ENCODE results near the gene BTBD2. TPM values are rescaled to one million over a fixed set of nuclear protein-coding genes. Genes with fewer than 3 reads are reported as not detected.
"Not testable (repeated sequence)": the region's sequence is repeated elsewhere in the genome, so short reads cannot be mapped to it uniquely, and the experiment has no call there.

Gene BTBD2
- total RNA-seq, 1 donor from 2014 or later, result 56.3 TPM

- intact Hi-C loops (cut with DNase I), result no loop called here
- ATAC-seq (ENCODE audit: poor library complexity) (peak; percentile 1), DNase-seq (peak; percentile 72)
Observed at GRCh38 chr19:2042485-2043250, 27.2 kb upstream of the BTBD2 start.

GRCh38 chr19:2041683-2042484 lies 26.4 kb upstream of the BTBD2 start:
- peak; percentile 89 for ATAC-seq (ENCODE audit: poor library complexity)
- intact Hi-C loops (cut with DNase I), result no loop called here

DNA sequence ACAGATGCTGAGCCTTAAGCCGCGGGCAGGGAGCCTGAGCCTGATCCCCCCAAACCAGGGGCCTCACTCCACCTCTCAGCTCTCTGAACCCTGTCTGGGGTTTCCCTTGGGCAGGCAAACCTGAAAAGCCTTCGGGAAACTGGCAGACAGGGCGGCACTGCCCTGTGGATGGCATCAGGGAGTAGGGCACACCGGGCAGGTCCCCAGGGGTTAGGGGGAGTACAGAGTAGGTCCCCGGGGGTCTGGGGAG lies 25.8 kb upstream of the BTBD2 start:
- DNase-seq, result peak; percentile 36
- intact Hi-C loops (cut with DNase I), result no loop called here

More at GRCh38 chr19:2041683-2042484, 26.4 kb upstream of the BTBD2 start:
- peak; percentile 98 for DNase-seq

GRCh38 chr19:2040647-2041432 lies 25.3 kb upstream of the BTBD2 start:
- intact Hi-C loops (cut with DNase I), result no loop called here
- DNase-seq, result peak; percentile 52
- ATAC-seq (ENCODE audit: poor library complexity), result no peak

More for the DNA sequence above, 25.8 kb upstream of the BTBD2 start:
- ATAC-seq (ENCODE audit: poor library complexity), result no peak

- intact Hi-C loops (cut with DNase I), result no loop called here
- DNase-seq (peak; percentile 37), ATAC-seq (ENCODE audit: poor library complexity) (no peak)
Observed at GRCh38 chr19:2039959-2040646, 24.6 kb upstream of the BTBD2 start.

DNA sequence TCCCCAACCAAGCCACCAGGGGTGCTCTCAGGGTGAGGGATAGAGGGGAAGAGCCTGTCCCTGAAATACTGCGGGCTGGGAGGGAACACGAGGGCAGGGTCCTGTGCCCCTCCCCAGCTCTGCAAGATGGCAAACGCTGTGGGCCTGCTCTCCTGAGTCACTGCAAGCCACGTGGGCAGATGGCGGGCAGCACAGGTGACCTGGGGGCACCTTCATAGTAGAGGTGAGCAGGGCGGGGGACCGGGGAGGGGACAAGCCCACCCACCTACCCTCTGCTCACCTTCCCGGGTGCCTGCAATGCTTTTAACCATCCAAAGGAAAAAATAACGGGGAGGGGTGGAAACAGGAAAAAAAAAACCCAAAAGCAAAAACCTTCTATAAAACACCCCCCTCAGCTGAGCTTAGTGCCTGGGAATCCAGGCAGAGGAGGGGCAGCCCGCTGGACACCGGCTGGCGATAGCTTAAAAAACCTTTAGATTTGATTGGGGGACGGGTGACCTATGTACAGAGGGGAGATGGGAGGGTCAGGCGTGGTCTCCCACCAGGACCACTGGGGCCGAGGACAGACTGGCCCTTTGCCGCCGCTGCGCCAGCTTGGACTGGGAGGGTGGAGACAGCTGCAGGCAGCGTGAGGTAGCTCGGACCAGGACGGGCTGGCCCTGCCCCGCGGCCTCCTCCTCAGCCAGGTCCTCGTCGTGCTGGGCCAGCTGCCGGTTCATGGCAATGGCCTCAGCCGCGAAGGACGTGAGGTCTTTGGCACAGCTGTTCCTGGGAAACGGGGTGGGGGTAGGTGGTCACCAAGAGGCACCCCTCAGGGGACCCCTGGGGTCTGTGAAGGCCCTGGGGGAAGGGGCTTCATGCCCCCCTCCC lies 23.8 kb upstream of the BTBD2 start:
- intact Hi-C loops (cut with DNase I), result no loop called here
- DNase-seq, result peak; percentile 60
- no peak for ATAC-seq (ENCODE audit: poor library complexity)

GRCh38 chr19:2038284-2039088 lies 23.0 kb upstream of the BTBD2 start:
- ATAC-seq (ENCODE audit: poor library complexity) (no peak), DNase-seq (peak; percentile 41)
- intact Hi-C loops (cut with DNase I), result no loop called here

- intact Hi-C loops (cut with DNase I), result no loop called here
- DNase-seq (peak; percentile 39), ATAC-seq (ENCODE audit: poor library complexity) (no peak)
Observed at GRCh38 chr19:2037651-2038255, 22.2 kb upstream of the BTBD2 start.

DNA sequence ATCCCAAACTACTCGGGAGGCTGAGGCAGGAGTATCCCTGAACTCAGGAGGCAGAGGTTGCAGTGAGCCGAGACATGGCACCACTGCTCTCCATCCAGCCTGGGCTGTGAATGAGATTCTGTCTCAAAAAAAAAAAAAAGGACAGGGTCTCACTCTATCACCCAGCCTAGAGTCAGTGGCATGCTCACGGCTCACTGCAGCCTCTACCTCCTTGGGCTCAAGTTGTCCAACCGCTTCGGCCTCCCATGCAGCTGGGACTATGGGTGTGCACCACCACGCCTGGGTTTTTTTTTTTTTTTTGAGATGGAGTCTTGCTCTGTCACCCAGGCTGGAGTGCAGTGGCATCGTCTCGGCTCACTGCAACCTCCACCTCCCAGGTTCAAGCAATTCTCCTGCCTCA lies 20.9 kb upstream of the BTBD2 start:
- DNase-seq (no peak), ATAC-seq (ENCODE audit: poor library complexity) (no peak)
- intact Hi-C loops (cut with DNase I), result no loop called here

- DNase-seq (peak; percentile 38), ATAC-seq (ENCODE audit: poor library complexity) (no peak)
- intact Hi-C loops (cut with DNase I), result no loop called here
Observed at GRCh38 chr19:2035590-2035991, 20.1 kb upstream of the BTBD2 start.

DNA sequence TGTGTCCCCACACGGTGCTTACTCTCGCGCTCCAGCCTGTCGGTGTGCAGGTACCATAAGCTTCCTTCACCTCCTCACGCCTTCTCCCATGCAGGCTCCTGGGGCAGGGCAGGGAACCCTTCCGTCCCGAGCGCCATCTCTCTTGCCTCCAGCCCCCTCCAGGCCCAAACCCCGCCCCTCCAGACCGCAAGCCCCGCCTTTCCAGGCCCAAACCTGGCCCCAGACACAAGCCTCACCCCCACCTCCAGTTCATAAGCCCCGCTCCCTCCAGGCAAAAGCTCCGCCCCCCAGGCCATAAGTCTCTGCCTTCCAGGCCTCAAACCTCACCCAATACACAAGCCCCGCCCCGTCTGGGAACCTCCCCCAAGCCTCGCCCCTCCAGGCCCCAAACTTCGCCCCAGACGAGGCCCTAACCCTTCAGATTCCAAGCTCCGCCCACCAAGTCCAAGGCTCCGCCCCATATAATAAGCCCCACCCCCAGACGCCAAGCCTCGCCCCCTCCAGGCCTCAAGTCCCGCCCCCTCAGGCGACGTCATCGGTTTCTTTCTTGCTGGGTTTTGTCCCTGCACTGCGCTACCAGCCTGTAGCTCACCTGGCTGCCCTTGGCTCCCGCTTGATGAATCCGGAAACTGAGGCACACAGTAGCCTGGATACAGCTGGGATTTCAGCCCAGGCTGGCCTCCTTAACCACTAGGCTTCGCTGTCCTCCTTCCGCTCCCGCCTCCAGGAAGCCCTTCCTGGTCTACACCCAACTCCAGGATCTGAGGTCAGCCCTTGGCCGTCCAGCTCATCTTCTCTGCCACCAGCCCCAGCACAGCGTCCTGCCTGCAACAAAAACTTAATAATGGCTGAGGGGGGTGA lies 19.4 kb upstream of the BTBD2 start:
- DNase-seq, result peak; percentile 63
- intact Hi-C loops (cut with DNase I), result no loop called here
- ATAC-seq (ENCODE audit: poor library complexity), result no peak

- ATAC-seq (ENCODE audit: poor library complexity); DNase-seq; intact Hi-C loops (cut with DNase I): not testable (repeated sequence)
Observed at GRCh38 chr19:2034253-2034652, 18.7 kb upstream of the BTBD2 start.

DNA sequence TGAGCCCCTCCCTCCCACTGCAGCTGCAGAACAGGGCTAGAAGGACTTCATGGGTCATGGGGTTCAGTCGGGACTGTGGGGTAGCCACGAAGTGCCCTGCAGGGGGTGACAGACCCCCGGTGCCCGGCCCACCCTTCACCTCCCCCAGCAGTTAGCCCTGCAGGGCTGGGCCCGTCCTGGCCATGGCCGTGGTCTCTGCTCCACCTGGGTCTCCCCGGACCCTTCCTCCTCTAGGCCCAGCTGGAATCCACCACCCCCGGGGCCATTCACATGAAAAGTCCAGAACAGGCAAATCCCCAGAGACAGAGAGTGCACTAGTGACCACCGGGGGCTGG lies 18.3 kb upstream of the BTBD2 start:
- intact Hi-C loops (cut with DNase I), result no loop called here
- no peak for ATAC-seq (ENCODE audit: poor library complexity)
- peak; percentile 42 for DNase-seq

DNA sequence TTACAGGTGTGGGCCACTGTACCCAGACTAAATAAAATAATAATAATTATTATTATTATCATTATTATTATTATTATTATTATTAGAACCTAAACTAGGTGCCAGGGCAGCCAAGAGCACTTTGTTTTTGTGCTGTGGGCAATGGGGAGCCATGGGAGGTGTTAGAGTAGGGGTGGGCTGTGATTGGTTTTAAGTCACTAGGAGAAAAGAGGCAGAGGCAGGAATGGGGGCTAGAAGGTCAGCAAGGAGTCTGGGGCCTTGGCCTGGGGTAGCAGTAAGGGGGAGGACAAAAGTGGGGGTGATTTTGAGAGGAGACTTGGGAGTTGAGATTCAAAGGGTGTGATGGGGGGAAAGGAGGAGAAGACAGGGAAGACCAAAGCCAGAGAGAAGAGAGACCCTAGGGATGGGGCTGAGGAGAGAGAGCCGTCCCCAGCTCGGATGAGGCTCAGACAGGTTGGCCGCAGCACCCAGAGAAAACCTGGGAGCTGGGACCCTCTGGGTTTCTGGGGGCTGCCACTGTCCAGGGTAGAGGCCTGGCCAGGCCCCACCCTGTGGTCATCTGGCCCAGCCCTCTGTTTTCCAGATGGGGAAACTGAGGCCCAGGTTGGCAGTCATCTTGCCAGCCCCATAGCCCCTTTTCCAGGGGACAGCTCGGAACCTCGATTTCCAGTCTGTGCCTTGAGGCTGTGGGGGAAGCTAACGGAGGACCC lies 17.8 kb upstream of the BTBD2 start:
- DNase-seq, result no peak
- no peak for ATAC-seq (ENCODE audit: poor library complexity)
- intact Hi-C loops (cut with DNase I), result no loop called here

- ATAC-seq (ENCODE audit: poor library complexity) (peak; percentile 96), DNase-seq (peak; percentile 97)
- intact Hi-C loops (cut with DNase I), result no loop called here
Observed at GRCh38 chr19:2032296-2032941, 16.9 kb upstream of the BTBD2 start.
